Large intestine (tissue), 3 donors: ENCODE data around the gene HDLBP. TPM values are rescaled to one million over a fixed set of nuclear protein-coding genes. Genes with fewer than 3 reads are reported as not detected.
"Not testable (repeated sequence)": the region's sequence is repeated elsewhere in the genome, so short reads cannot be mapped to it uniquely, and the experiment has no call there.

Experiments
- DNase-seq, 2 donors: peaks; one replicate each; pipeline versions ENCODE4 v3.0.0 to v3.0.0-alpha.2; 2013
- H3K27ac ChIP-seq: one replicate; pipeline ENCODE4 v1.5.1; 2013; ENCODE audit warnings: low read length
- H3K27me3 ChIP-seq: 2 replicates; pipeline ENCODE4 v1.6.1; 2013; ENCODE audit warnings: low read length; ENCODE audit not compliant: control insufficient read depth, insufficient read depth
- H3K36me3 ChIP-seq: 2 replicates; pipeline ENCODE4 v1.6.1; 2013; ENCODE audit warnings: low read length; ENCODE audit not compliant: control insufficient read depth, insufficient read depth
- H3K4me1 ChIP-seq: one replicate; pipeline ENCODE4 v1.6.1; 2013; ENCODE audit warnings: low read length; ENCODE audit not compliant: control insufficient read depth, insufficient read depth
- H3K4me3 ChIP-seq: one replicate; pipeline ENCODE4 v1.5.1; 2013; ENCODE audit warnings: low read length
- H3K9me3 ChIP-seq: one replicate; pipeline ENCODE4 v1.6.1; 2013; ENCODE audit warnings: mild to moderate bottlenecking, low read depth, low read length, moderate library complexity; ENCODE audit not compliant: control insufficient read depth
- WGBS: methylation state at CpG from one replicate; pipeline ENCODE4 v1.1.5; 2013; ENCODE audit warnings: low lambda C conversion rate; ENCODE audit not compliant: insufficient coverage; 5-methylcytosine and 5-hydroxymethylcytosine counted together
- polyA plus RNA-seq: library from polyadenylated mRNA; unstranded; fragments of 120-200 nt; gene quantifications from one replicate; pipeline ENCODE4 v1.2.1, GENCODE V29; 2013

HDLBP gene
- polyA plus RNA-seq, 1 donor = 390 TPM

DNA sequence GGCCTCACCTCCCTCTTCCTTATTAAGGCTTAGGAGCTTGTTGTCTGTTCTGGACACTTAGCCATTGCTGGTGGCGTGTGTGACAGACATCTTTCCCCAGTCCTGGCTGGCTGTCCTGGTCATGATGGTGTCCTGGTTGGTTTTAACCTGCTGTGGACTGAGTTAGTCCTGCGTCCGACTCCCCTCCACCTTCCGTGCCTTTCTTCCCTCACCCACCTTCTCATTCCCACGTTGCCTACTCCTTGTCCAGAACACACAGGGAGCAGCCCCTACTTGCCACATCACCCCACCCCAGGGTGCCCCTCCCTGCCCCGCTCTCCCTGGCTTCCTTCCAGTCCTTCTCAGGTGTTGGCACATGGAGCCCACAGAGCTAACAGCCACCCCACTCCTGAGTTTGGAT is 117.5 kb downstream of the HDLBP start:
- WGBS = 40% methylated on average over 1 of the region's 6 CpGs
- Histone ChIP-seq H3K4me3 (no peak overlapping the region), H3K27ac (no peak overlapping the region)

DNA sequence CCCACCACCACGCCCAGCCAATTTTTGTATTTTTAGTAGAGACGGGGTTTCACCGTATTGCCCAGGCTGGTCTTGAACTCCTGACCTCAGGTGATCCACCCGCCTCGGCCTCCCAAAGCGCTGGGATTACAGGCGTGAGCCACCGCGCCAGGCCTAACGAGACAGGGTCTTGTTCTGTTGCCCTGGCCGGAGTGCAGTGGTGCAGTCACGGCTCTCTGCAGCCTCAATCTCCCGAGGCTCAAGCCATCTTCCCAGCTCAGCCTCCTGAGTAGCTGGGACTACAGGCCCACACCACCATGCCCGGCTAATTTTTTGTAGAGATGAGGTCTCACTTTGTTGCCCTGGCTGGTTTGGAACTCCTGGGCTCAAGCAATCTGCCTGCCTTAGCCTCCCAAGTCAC is 118.2 kb downstream of the HDLBP start:
- no CpG with 5 or more reads among the region's 14 CpGs for WGBS
- not testable (repeated sequence) for H3K4me1 ChIP-seq, H3K9me3 ChIP-seq, H3K4me3 ChIP-seq, H3K27ac ChIP-seq, H3K36me3 ChIP-seq, DNase-seq, H3K27me3 ChIP-seq

More for the DNA sequence above, 117.5 kb downstream of the HDLBP start:
- H3K36me3 ChIP-seq = no peaks in the 10 kb centered on the region
- no peaks in the 10 kb centered on the region for H3K9me3 ChIP-seq
- no peaks in the 10 kb centered on the region for H3K4me1 ChIP-seq
- DNase-seq = no peak
- H3K27me3 ChIP-seq = no peaks in the 10 kb centered on the region

DNA sequence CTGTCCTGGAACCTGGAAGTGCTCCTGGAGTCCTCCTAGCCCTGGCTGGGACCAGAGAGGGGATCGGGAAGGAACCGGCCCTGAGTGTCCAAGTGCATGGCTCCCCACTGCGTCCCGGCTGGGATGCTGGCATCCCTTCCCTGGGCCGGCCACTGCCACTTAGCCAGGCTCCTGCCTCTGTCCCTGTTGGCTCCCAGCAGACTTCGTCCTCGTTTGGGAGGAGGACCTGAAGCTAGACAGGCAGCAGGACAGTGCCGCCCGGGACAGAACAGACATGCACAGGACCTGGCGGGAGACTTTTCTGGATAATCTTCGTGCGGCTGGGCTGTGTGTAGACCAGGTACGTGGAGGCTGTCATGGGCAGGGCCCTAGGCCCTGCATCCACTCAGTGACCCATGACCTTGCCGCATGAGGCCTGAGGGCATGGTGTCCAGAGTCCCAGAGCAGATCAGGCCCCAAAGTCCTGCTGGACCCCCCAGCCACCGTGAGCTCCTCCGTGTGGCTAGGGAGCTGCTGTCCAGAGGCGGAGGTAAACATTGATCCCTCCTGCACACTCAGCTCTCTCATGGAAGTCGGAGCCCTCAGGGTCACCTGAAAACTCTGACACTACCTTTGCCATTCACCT is 119.9 kb downstream of the HDLBP start:
- no CpG with 5 or more reads among the region's 18 CpGs for WGBS
- no peak for DNase-seq
- no peaks in the 10 kb centered on the region for H3K4me1 ChIP-seq

DNA sequence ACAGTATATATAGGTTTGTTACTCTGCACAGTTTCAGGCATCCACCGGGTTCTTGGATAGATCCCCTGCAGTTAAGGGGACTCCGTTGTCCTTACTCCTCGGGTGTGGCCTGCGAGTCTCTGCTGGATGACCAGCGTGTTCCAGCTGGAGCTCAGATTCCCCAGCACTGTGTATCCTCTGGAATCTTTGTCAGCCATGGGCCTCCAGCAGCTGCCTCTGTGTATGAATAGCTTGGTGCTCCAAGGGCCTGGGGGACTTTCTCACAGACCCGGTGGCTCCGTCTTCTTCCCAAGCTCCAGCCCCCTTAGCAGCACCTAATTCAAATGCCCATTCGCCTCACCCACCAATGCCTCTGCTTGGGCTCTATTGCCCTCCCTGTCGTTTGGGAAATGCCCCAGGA is 120.7 kb downstream of the HDLBP start:
- H3K9me3 ChIP-seq = no peaks in the 10 kb centered on the region
- H3K27me3 ChIP-seq = no peaks in the 10 kb centered on the region
- no peaks in the 10 kb centered on the region for H3K4me1 ChIP-seq
- no peak overlapping the region for H3K27ac ChIP-seq
- no peak for DNase-seq
- H3K4me3 ChIP-seq = no peak overlapping the region
- no peaks in the 10 kb centered on the region for H3K36me3 ChIP-seq
- WGBS = no CpG with 5 or more reads among the region's 9 CpGs

More for the DNA sequence above, 119.9 kb downstream of the HDLBP start:
- H3K36me3 ChIP-seq = no peaks in the 10 kb centered on the region
- no peaks in the 10 kb centered on the region for H3K9me3 ChIP-seq
- no peak overlapping the region for H3K4me3 ChIP-seq
- H3K27ac ChIP-seq = no peak overlapping the region
- no peaks in the 10 kb centered on the region for H3K27me3 ChIP-seq

DNA sequence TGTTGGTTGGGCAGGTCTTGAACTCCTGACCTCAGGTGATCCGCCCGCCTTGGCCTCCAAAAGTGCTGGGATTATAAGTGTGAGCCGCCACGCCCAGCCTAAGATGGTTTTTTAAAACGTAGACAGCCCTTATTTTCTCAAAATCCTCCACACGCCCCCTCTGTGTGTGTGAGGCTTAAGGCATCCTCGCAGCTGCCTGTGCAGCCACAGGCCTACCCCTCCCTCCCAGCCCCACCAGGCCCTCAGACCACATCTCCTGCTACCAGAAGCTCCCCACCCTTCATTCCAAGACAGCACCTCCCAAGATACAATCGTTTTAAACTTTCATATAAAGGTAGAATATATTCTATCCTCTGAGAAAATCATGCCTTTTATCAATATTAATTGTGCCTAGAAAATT is 122.2 kb downstream of the HDLBP start:
- no peak overlapping the region for H3K4me3 ChIP-seq
- no peaks in the 10 kb centered on the region for H3K9me3 ChIP-seq
- no peak for DNase-seq
- H3K27me3 ChIP-seq = peaks cover 4% of the 10 kb centered on the region
- no peaks in the 10 kb centered on the region for H3K36me3 ChIP-seq
- H3K4me1 ChIP-seq = no peaks in the 10 kb centered on the region
- no peak overlapping the region for H3K27ac ChIP-seq
- no CpG with 5 or more reads among the region's 8 CpGs for WGBS

DNA sequence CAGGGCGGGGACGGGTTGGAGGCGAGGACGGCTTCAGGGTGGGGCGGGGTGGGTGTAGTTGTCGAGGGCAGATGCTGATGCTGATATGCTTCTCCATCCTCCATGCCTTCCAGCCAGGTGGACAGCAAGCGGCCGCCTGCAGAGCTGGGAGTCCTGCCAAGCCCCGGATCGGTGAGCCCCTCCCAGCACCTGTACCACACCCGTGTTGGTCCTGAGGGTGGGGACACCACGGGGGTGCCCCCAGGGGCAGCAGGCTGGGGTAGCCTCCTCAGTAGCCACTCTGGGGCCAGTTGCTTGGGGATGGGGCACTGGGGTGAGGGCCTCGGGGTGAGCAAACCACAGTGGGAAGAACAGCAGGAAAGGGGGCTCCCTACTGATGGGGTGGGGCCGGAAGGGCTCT is 124.4 kb downstream of the HDLBP start:
- WGBS = no CpG with 5 or more reads among the region's 14 CpGs
- Histone ChIP-seq H3K4me3 (no peak overlapping the region), H3K27ac (no peak overlapping the region), H3K9me3 (no peaks in the 10 kb centered on the region), H3K36me3 (no peaks in the 10 kb centered on the region), H3K27me3 (peaks cover 4% of the 10 kb centered on the region), H3K4me1 (no peaks in the 10 kb centered on the region)
- DNase-seq = peak in 1 of 2 donors; percentile 41

DNA sequence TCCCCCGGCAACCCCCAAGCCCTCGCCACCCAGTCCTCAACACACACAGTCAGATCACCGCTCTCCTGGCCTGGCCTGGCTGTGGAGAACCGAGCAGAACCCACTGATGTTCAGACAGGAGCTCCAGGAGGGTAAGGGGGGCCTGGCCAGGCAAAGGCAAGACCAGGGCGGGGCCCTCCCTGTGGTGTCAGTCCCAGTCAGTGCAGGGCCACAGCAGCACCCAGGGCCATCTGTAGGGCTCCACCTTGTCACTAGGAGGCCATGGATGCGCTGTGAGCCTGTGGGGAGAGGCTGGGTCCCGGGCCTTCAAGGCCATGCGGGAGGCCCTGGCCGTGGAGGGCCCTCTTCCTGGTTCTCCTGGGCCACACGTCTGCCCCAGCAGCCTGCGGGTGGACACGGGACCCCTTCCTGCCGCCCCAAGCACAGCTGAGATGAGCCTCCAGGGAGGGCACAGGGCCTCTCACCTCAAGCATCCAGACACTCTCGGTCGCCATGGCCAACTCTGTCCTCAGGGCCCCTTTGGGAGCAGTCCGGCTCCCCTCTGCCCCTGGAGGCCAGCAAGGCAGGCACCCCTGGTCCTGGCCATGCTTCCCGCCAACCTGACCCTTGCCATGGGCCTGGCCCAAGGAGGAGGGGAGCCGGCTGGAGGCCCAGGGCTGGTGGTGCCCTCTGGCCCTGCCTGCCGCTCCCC is 125.0 kb downstream of the HDLBP start:
- Histone ChIP-seq H3K27ac (no peak overlapping the region), H3K9me3 (no peaks in the 10 kb centered on the region), H3K4me1 (no peaks in the 10 kb centered on the region), H3K36me3 (no peaks in the 10 kb centered on the region), H3K4me3 (no peak overlapping the region), H3K27me3 (peaks cover 4% of the 10 kb centered on the region)
- DNase-seq = no peak
- no CpG with 5 or more reads among the region's 19 CpGs for WGBS

DNA sequence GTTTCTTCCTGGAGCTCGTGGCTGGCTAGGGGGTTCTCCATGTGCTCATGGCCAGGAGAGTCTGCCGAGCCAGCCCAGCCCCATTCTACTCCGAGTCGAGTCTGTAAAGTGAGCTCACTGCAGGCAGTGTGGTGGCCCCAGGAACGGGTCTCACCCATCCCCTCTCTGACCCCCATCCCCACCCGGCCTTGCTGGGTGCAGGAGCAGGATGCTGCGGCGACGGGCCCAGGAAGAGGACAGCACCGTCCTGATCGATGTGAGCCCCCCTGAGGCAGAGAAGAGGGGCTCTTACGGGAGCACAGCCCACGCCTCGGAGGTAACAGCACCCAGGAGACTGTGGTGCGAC is 125.6 kb downstream of the HDLBP start:
- Histone ChIP-seq H3K9me3 (no peaks in the 10 kb centered on the region), H3K27ac (no peak overlapping the region), H3K4me1 (no peaks in the 10 kb centered on the region), H3K36me3 (no peaks in the 10 kb centered on the region), H3K27me3 (peaks cover 4% of the 10 kb centered on the region), H3K4me3 (no peak overlapping the region)
- DNase-seq = no peak
- WGBS = no CpG with 5 or more reads among the region's 15 CpGs

DNA sequence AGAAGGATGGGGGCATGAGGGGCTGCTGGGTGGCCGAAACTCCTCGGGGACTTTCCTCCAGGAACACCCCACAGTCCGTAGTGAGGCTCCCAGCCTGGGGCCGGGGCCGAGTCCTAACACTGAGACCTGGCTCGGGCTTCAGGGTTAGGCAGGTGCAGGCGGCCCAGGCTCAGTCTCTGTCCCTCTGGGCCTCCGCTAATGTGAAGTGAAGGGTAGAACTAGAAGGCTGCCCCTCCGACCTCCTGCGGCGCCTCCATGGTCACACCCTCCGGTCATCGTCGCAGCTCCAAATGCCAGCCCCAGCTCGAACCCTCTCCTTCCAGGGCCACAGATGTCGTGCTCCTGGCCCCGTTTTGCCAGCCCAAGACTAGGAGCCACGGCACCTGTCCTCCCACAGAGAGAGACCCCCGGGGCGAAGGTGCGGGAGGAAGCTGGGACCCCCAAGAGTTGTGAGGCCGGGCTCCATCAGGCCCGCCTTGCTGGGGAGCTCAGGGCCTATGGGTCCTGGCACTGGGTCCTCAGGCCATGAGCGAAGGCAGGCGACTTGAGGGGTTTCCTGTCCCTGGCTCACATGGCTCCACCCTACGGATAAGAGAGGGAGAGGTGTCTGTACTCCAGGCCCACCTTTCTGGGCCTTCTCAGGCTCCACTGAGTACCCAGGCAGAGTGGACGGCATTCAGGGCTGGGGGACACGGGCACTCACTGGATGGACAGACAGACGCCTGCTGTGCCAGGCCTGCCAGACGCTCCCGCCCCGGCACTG is 126.2 kb downstream of the HDLBP start:
- Histone ChIP-seq H3K4me3 (peak overlapping the region; percentile 23), H3K9me3 (no peaks in the 10 kb centered on the region), H3K36me3 (no peaks in the 10 kb centered on the region), H3K27ac (no peak overlapping the region), H3K4me1 (no peaks in the 10 kb centered on the region), H3K27me3 (peaks cover 4% of the 10 kb centered on the region)
- no peak for DNase-seq
- WGBS = no CpG with 5 or more reads among the region's 32 CpGs

DNA sequence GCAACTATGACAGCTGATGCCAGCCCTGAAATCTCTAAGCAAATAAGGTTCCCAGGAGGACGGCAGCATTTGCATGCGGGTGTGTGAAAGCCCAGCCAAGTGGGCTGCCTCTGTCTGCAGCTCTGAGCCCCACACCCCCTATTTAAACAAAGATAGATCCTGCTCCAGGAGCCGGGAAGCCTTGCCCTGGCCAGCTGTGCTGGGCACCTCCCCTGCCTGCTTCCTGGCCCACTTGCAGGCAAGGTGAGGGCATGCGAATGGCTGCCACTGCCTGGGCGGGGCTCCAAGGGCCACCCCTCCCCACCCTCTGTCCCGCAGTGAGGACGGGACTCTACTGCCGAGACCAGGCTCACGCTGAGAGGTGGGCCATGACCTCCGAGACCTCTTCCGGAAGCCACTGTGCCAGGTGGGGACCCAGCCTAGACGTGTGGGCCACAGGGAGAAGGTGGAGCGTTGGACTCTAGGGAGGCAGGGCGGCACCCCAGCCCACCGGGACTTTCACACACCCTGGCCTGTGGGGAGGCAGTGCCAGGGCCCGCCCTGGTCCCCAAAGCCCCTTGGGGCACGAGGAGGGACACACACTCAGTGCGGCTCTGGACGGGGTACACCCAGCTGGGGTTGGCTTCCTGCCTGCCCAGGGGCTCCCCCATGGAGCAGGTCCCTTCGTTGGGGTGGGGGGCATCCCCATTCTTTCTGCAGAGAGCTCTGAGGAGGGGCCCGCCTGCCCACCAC is 126.9 kb downstream of the HDLBP start, which contains the start of gene ANO7:
Gene ANO7 (plus strand): TSS at position 317 of the 732 bp plus-strand sequence. CDS start 1,387 bp downstream, outside the sequence.
- Histone ChIP-seq H3K4me3 (peak within 1 kb of the TSS; percentile 23), H3K4me1 (no peaks in the 10 kb centered on the region), H3K27ac (no peak within 1 kb of the TSS), H3K27me3 (peaks cover 4% of the 10 kb centered on the region), H3K9me3 (no peaks in the 10 kb centered on the region), H3K36me3 (peaks cover 1% of the 10 kb centered on the region)
- WGBS = no CpG with 5 or more reads among the region's 21 CpGs
- DNase-seq = peak; percentile 31 to 55
